Sigmoid colon (tissue), 4 donors: ENCODE measurements around the gene DAB2IP.

Experiments
- CTCF ChIP-seq, 4 experiments: fragments of 450-650 bp in 3 of 4; fragments of 200-600 bp in 1 of 4; IDR thresholded peaks; one replicate each; pipeline ENCODE4 v1.5.1; 2016 to 2019; ENCODE audit warnings: antibody characterized with exemption in 4 of 4, mild to moderate bottlenecking in 3 of 4, moderate library complexity in 2 of 4
- POLR2A ChIP-seq, 2 donors: fragments of 450-650 bp; IDR thresholded peaks; one replicate each; pipeline ENCODE4 v1.6.1; 2016; ENCODE audit warnings: antibody characterized with exemption in 2 of 2, mild to moderate bottlenecking in 2 of 2, moderate library complexity in 2 of 2
- POLR2AphosphoS5 ChIP-seq, 4 donors: sonication (generic); formaldehyde crosslinking; IDR thresholded peaks; one replicate each; pipeline ENCODE4 v1.6.1; 2017; ENCODE audit warnings: antibody characterized with exemption in 4 of 4

- TF ChIP-seq CTCF (IDR thresholded peaks at IDR 0.05) (no peak), POLR2AphosphoS5 (IDR thresholded peaks at IDR 0.05) (no peak), POLR2A (IDR thresholded peaks at IDR 0.05) (no peak)
These were observed 5.3 kb upstream of the DAB2IP start for GRCh38 chr9:121645853-121646807.
